Measurements from ENCODE around the gene ENPP4. TPM values are rescaled to one million over a fixed set of nuclear protein-coding genes. Genes with fewer than 3 reads are reported as not detected.
"Not testable (repeated sequence)": the region's sequence is repeated elsewhere in the genome, so short reads cannot be mapped to it uniquely, and the experiment has no call there.

Gene ENPP4
- total RNA-seq, 1 experiment from 2014 or later, result 5.4 TPM

GRCh38 chr6:46130666-46131065 is 877 bp downstream of the ENPP4 start:
- BruUV-seq (replicated peaks), result no TSS peak
- Histone ChIP-seq H3K36me3 (ENCODE audit: control insufficient read depth, insufficient read depth, low read length) (no peaks in the 10 kb centered on the region; the same call in 1 of the 2 replicates), H3K4me1 (ENCODE audit: control insufficient read depth, insufficient read depth, low read length) (peaks cover 3% of the 10 kb centered on the region; the same call in 1 of the 2 replicates), H3K27ac (ENCODE audit: low read length) (no peak overlapping the region), H3K4me3 (ENCODE audit: low read depth in 2 of 2, low read length in 2 of 2) (peak overlapping the region; percentile 65 to 76), H3K27me3 (ENCODE audit: control insufficient read depth, insufficient read depth, low read length) (peaks cover 3% of the 10 kb centered on the region; the same call in 1 of the 2 replicates), H3K9me3 (ENCODE audit: control insufficient read depth, insufficient read depth, low read depth, low read length) (no peaks in the 10 kb centered on the region)
- TF ChIP-seq TCF7L2 (IDR thresholded peaks at IDR 0.05; ENCODE audit: low read depth, low read length) (no peak), POLR2AphosphoS5 (IDR thresholded peaks at IDR 0.05; ENCODE audit: low read depth, low read length) (no peak), SIN3A (IDR thresholded peaks at IDR 0.05; ENCODE audit: borderline replicate concordance, insufficient read depth, low read depth, low read length) (no peak)
- in situ Hi-C loops (cut with HindIII; ENCODE audit: low pct_unique_long_range_greater_than_20kb, low sequenced_read_pairs) (no loop called here), intact Hi-C loops (cut with micrococcal nuclease; ENCODE audit: unreplicated experiment) (no loop called here)
- DNase-seq (ENCODE audit: low read depth, low spot score) (no peak), ATAC-seq (no peak)
- POLR2A ChIA-PET, result no interaction called here
- CTCF ChIA-PET, result no interaction called here

GRCh38 chr6:46131291-46131690 is 1.5 kb downstream of the ENPP4 start:
- H3K27ac ChIP-seq (ENCODE audit: low read length); ATAC-seq; H3K9me3 ChIP-seq (ENCODE audit: control insufficient read depth, insufficient read depth, low read depth, low read length); DNase-seq (ENCODE audit: low read depth, low spot score); in situ Hi-C loops (cut with HindIII; ENCODE audit: low pct_unique_long_range_greater_than_20kb, low sequenced_read_pairs); CTCF ChIA-PET; BruUV-seq (replicated peaks); H3K4me1 ChIP-seq (ENCODE audit: control insufficient read depth, insufficient read depth, low read length); H3K27me3 ChIP-seq (ENCODE audit: control insufficient read depth, insufficient read depth, low read length); POLR2A ChIA-PET; H3K36me3 ChIP-seq (ENCODE audit: control insufficient read depth, insufficient read depth, low read length); intact Hi-C loops (cut with micrococcal nuclease; ENCODE audit: unreplicated experiment); H3K4me3 ChIP-seq (ENCODE audit: low read depth in 2 of 2, low read length in 2 of 2): not testable (repeated sequence)

GRCh38 chr6:46134216-46134615 is 4.4 kb downstream of the ENPP4 start:
- Histone ChIP-seq H3K27me3 (ENCODE audit: control insufficient read depth, insufficient read depth, low read length) (no peaks in the 10 kb centered on the region; the same call in 1 of the 2 replicates), H3K4me3 (ENCODE audit: low read depth in 2 of 2, low read length in 2 of 2) (no peak overlapping the region), H3K9me3 (ENCODE audit: control insufficient read depth, insufficient read depth, low read depth, low read length) (no peaks in the 10 kb centered on the region), H3K27ac (ENCODE audit: low read length) (no peak overlapping the region), H3K36me3 (ENCODE audit: control insufficient read depth, insufficient read depth, low read length) (no peaks in the 10 kb centered on the region; the same call in 1 of the 2 replicates), H3K4me1 (ENCODE audit: control insufficient read depth, insufficient read depth, low read length) (peaks cover 3% of the 10 kb centered on the region; the same call in 1 of the 2 replicates)
- ChIA-PET POLR2A (no interaction called here), CTCF (no interaction called here)
- in situ Hi-C loops (cut with HindIII; ENCODE audit: low pct_unique_long_range_greater_than_20kb, low sequenced_read_pairs) (no loop called here), intact Hi-C loops (cut with micrococcal nuclease; ENCODE audit: unreplicated experiment) (no loop called here)
- ATAC-seq (no peak), DNase-seq (ENCODE audit: low read depth, low spot score) (no peak)
- no TSS peak for BruUV-seq (replicated peaks)
- TF ChIP-seq SIN3A (IDR thresholded peaks at IDR 0.05; ENCODE audit: borderline replicate concordance, insufficient read depth, low read depth, low read length) (no peak), POLR2AphosphoS5 (IDR thresholded peaks at IDR 0.05; ENCODE audit: low read depth, low read length) (no peak), TCF7L2 (IDR thresholded peaks at IDR 0.05; ENCODE audit: low read depth, low read length) (no peak), CTCF (IDR thresholded peaks at IDR 0.05) (no peak), REST (IDR thresholded peaks at IDR 0.05; ENCODE audit: insufficient read depth in 1 of 2, low read depth in 2 of 2, low read length in 1 of 2) (no peak)

All from Panc1 (cell line).